GM23248 (cell line): ENCODE measurements around the gene CD9.

ENCODE experiments used
- EZH2 ChIP-seq: fragments of 200-600 bp; sonication (generic); IDR thresholded peaks from 2 replicates; pipeline ENCODE4 v1.6.1; 2018; ENCODE audit warnings: antibody characterized with exemption, mild to moderate bottlenecking; ENCODE audit not compliant: insufficient read depth, poor library complexity, severe bottlenecking
- EZH2phosphoT487 ChIP-seq: fragments of 200-600 bp; sonication (generic); IDR thresholded peaks from 2 replicates; pipeline ENCODE4 v1.6.1; 2018; ENCODE audit warnings: antibody characterized with exemption, moderate library complexity, mild to moderate bottlenecking, low read depth; ENCODE audit not compliant: insufficient read depth

GRCh38 chr12:6172862-6173261 is 27.3 kb upstream of the CD9 start:
- TF ChIP-seq EZH2phosphoT487 (no peak), EZH2 (no peak)
